Activated T-helper 17 cell treated with anti-CD3 and anti-CD28 coated beads, Interleukin-2, amount 50 U/mL, for 72 hours (primary cell): ENCODE measurements around the gene CCDC154. TPM values are rescaled to one million over a fixed set of nuclear protein-coding genes. Genes with fewer than 3 reads are reported as not detected.

ENCODE experiments used
- ATAC-seq: fragments of 150-1000 bp; cut with Tn5 transposase; replicated peaks from 2 replicates; pipeline ENCODE4 v1.10.0; 2021; ENCODE audit warnings: mild to moderate bottlenecking, moderate library complexity
- H3K27ac Mint-ChIP-seq: one replicate; pipeline ENCODE4 v1.8.0; 2022; ENCODE audit warnings: mixed read lengths
- H3K27me3 Mint-ChIP-seq: one replicate; pipeline ENCODE4 v1.8.0; 2022; ENCODE audit warnings: mixed read lengths
- H3K36me3 Mint-ChIP-seq: one replicate; pipeline ENCODE4 v1.8.0; 2022; ENCODE audit warnings: low read depth, mild to moderate bottlenecking, mixed read lengths
- H3K4me1 Mint-ChIP-seq: one replicate; pipeline ENCODE4 v1.8.0; 2022; ENCODE audit warnings: mixed read lengths
- H3K4me3 Mint-ChIP-seq: one replicate; pipeline ENCODE4 v1.8.0; 2022; ENCODE audit warnings: mild to moderate bottlenecking, mixed read lengths
- H3K9me3 Mint-ChIP-seq: one replicate; pipeline ENCODE4 v1.8.0; 2022; ENCODE audit warnings: mixed read lengths
- total RNA-seq, 2 donors: library from RNA; stranded (reverse); gene quantifications; one replicate each; pipeline ENCODE4 v1.2.3, GENCODE V29; 2022

CCDC154 gene
- total RNA-seq, 2 donors from 2014 or later = 2.1 to 3.7 TPM

GRCh38 chr16:1408171-1408837 is 36.1 kb downstream of the CCDC154 start:
- Mint-ChIP-seq H3K4me1 (no peaks in the 10 kb centered on the region), H3K27me3 (no peaks in the 10 kb centered on the region), H3K36me3 (peaks cover 42% of the 10 kb centered on the region), H3K27ac (no peak overlapping the region), H3K9me3 (no peaks in the 10 kb centered on the region), H3K4me3 (peak overlapping the region; percentile 56)
- ATAC-seq = peak; percentile 96

GRCh38 chr16:1407753-1408152 is 36.6 kb downstream of the CCDC154 start:
- ATAC-seq = no peak
- Mint-ChIP-seq H3K36me3 (peaks cover 45% of the 10 kb centered on the region), H3K4me1 (no peaks in the 10 kb centered on the region), H3K4me3 (peak overlapping the region; percentile 56), H3K9me3 (no peaks in the 10 kb centered on the region), H3K27me3 (no peaks in the 10 kb centered on the region), H3K27ac (no peak overlapping the region)

DNA sequence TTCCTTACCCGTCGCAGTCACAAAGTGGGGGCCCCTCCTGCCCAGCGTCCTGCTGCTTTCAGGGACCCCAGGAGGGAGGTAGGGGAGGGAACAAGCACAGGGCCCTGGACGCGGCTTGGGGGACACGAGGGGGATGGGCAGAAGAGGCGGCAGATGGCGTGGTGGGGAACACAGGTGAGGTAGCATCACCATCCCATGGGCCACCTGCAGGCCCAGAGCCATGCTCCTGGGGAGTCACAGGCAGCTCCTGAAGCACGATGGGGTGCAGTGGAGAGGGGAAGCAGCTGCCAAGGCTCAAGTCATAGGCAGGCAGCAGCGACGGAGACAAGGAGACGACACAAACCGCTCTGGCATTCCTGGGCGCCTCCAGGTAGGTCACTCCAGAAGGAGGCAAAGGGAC is 40.6 kb downstream of the CCDC154 start:
- Mint-ChIP-seq H3K27me3 (no peaks in the 10 kb centered on the region), H3K4me3 (no peak overlapping the region), H3K9me3 (no peaks in the 10 kb centered on the region), H3K27ac (no peak overlapping the region), H3K36me3 (peaks cover 63% of the 10 kb centered on the region), H3K4me1 (no peaks in the 10 kb centered on the region)
- ATAC-seq = no peak

GRCh38 chr16:1403036-1403435 is 41.3 kb downstream of the CCDC154 start:
- H3K4me3 Mint-ChIP-seq = no peak overlapping the region
- H3K27me3 Mint-ChIP-seq = no peaks in the 10 kb centered on the region
- no peak for ATAC-seq
- no peaks in the 10 kb centered on the region for H3K4me1 Mint-ChIP-seq
- no peak overlapping the region for H3K27ac Mint-ChIP-seq
- H3K36me3 Mint-ChIP-seq = peaks cover 70% of the 10 kb centered on the region
- H3K9me3 Mint-ChIP-seq = no peaks in the 10 kb centered on the region

- no peak for ATAC-seq
- Mint-ChIP-seq H3K36me3 (peaks cover 66% of the 10 kb centered on the region), H3K4me1 (no peaks in the 10 kb centered on the region), H3K27me3 (no peaks in the 10 kb centered on the region), H3K4me3 (no peak overlapping the region), H3K9me3 (no peaks in the 10 kb centered on the region), H3K27ac (no peak overlapping the region)
Observed at GRCh38 chr16:1401758-1402154, 42.6 kb downstream of the CCDC154 start.

DNA sequence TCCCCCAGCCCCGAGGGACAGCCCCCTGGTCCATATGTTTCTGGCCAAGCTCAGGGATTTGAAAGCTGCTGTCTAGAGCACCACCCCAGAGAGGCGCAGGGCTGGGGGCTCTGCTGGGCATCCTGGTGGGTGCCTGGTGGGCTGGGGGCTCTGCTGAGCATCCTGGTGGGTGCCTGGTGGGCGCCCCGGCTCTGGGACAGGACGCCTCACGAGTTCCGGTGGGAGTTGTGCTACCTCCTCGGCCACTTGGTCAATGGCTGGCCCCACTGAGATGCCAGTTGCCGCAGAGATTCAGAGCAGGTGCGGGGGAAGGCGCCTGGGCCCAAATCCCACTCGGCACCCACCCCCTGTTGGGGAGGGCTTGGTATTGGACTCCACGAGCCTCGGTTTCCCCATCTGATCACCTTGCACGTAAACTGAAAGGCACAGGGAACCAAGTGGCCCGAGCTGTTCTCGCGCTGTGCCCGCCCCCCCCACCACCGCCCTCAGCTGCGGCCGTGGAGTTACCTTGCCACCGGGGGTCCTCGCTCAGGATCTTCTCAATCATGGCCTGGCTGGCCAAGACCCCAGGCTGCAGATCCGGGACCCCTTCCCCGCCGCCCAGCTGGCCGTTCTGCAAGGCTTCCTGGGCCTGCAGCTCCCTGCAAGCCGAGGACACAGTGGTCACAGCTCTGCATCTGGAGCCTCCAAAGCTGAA is 43.1 kb downstream of the CCDC154 start:
- H3K36me3 Mint-ChIP-seq = peaks cover 61% of the 10 kb centered on the region
- ATAC-seq = no peak

DNA sequence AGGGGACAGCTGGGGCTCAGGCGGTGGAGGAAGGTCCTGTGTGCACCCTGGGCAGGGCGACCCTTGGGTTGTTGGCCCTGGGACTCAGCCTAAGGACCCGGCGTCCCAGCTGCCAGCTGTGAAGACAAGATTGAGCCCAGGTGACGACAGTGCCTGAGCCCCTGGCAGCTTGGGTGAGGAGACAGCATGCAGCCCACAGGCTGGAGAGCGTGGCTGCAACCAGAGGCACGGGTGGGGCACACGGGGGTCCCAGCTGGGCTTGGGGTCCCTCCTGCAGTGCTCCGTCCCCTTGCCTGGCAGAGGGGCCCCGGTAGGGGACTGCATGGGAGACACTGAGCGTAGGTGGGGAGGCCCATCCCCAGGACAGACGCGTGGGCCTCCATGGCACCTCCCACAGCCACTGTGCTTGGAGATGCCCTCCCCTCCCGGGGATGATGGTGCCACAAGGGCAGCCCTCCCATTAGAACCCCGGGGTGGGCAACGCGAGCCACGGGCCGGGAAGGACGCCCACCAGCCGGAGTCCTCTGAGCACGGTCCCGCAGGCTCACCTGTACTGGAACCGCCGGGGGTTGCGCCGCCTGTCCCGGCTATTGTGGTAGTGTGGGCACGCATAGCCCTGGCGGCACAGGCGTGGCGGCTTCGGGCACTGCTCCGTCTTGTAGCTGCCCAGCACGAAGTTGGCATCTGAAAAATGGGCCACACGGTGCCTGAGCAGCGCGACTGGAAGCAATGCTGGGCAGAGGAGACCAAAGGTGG is 45.4 kb downstream of the CCDC154 start:
- H3K36me3 Mint-ChIP-seq = peaks cover 53% of the 10 kb centered on the region
- H3K4me3 Mint-ChIP-seq = no peak overlapping the region
- no peak for ATAC-seq
- H3K27ac Mint-ChIP-seq = no peak overlapping the region
- H3K9me3 Mint-ChIP-seq = no peaks in the 10 kb centered on the region
- no peaks in the 10 kb centered on the region for H3K4me1 Mint-ChIP-seq
- H3K27me3 Mint-ChIP-seq = no peaks in the 10 kb centered on the region

More for the DNA sequence above, 43.1 kb downstream of the CCDC154 start:
- Mint-ChIP-seq H3K4me3 (no peak overlapping the region), H3K9me3 (no peaks in the 10 kb centered on the region), H3K27me3 (no peaks in the 10 kb centered on the region), H3K4me1 (no peaks in the 10 kb centered on the region), H3K27ac (no peak overlapping the region)

DNA sequence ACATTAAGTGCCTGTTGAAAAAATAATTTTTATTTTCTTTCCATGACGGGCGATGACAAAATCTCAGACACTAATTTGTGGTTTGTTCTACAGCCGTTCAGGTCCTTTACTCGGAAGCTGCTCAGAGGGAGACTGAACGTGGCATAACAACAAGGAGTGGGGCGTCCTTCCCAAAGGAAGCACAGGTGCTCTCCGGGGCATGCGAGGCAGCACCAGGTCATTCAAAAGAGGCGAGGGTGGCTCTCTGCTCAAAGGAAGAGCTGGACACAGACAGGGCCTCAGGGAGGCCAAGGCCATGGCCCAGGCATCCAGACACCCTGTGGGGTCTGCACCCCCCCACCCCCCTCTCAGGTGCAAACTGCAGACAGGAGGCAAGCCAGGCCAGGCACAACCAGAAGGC is 46.0 kb downstream of the CCDC154 start:
- no peak for ATAC-seq
- peaks cover 50% of the 10 kb centered on the region for H3K36me3 Mint-ChIP-seq
- no peaks in the 10 kb centered on the region for H3K9me3 Mint-ChIP-seq
- H3K4me1 Mint-ChIP-seq = no peaks in the 10 kb centered on the region
- H3K27ac Mint-ChIP-seq = no peak overlapping the region
- H3K27me3 Mint-ChIP-seq = no peaks in the 10 kb centered on the region
- no peak overlapping the region for H3K4me3 Mint-ChIP-seq

DNA sequence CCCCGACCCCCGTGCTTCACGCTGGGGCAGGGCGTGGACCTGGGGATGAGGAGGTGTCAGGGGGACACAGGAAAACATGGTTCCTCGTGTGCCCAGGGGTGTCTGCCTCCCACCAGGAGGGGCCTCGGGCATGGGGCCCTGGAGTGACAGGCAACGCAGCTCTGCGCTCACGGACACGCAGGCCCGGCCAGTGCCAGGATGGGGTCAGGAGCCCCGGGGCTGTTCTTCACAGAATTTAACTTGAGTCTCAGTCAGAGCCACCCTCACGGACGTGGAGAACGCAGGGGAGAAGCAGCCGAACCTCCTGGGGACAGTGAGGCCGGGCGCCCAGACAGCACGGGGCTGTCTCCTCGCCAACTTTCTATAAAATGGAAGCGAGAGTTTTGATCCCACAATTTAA is 46.6 kb downstream of the CCDC154 start:
- Mint-ChIP-seq H3K4me1 (no peaks in the 10 kb centered on the region), H3K9me3 (no peaks in the 10 kb centered on the region), H3K27me3 (no peaks in the 10 kb centered on the region), H3K27ac (no peak overlapping the region), H3K36me3 (peaks cover 48% of the 10 kb centered on the region), H3K4me3 (no peak overlapping the region)
- no peak for ATAC-seq

DNA sequence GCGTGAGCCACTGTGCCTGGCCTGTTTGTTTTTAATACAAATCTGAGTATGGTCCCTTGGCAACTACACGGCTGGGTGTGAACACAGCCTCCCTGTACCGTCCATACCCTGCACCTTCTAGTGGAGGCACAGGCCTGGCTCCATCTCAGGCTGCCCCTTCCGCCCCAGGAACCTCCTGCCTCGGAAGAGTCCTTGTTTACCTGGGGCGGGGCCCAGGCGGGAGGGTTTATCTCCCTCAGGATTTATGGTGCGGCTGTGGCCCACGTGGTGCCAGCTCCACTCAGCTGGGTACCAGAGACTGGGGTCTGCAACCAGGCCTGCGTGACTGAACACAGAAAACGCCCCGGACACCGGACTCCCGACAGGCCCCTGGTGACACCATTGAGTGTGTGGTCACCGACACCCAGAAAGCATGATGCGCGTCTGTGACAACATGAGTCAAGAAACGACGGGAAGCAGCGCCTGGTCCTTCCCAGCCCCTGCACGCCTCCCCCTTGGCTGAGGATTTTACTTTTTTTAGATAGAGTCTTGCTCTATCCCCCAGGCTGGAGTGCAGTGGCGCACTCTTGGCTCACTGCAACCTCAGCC is 48.8 kb downstream of the CCDC154 start:
- Mint-ChIP-seq H3K4me3 (no peak overlapping the region), H3K9me3 (no peaks in the 10 kb centered on the region), H3K27ac (no peak overlapping the region), H3K4me1 (no peaks in the 10 kb centered on the region), H3K27me3 (no peaks in the 10 kb centered on the region), H3K36me3 (peaks cover 41% of the 10 kb centered on the region)
- ATAC-seq = no peak

- no peaks in the 10 kb centered on the region for H3K4me1 Mint-ChIP-seq
- no peaks in the 10 kb centered on the region for H3K27me3 Mint-ChIP-seq
- no peaks in the 10 kb centered on the region for H3K9me3 Mint-ChIP-seq
- ATAC-seq = no peak
- no peak overlapping the region for H3K4me3 Mint-ChIP-seq
- peaks cover 38% of the 10 kb centered on the region for H3K36me3 Mint-ChIP-seq
- no peak overlapping the region for H3K27ac Mint-ChIP-seq
Observed at GRCh38 chr16:1394367-1394951, 49.9 kb downstream of the CCDC154 start.

GRCh38 chr16:1393613-1394176 is 50.7 kb downstream of the CCDC154 start:
- Mint-ChIP-seq H3K9me3 (no peaks in the 10 kb centered on the region), H3K27me3 (no peaks in the 10 kb centered on the region), H3K27ac (no peak overlapping the region), H3K4me1 (no peaks in the 10 kb centered on the region), H3K36me3 (peaks cover 31% of the 10 kb centered on the region), H3K4me3 (no peak overlapping the region)
- no peak for ATAC-seq

DNA sequence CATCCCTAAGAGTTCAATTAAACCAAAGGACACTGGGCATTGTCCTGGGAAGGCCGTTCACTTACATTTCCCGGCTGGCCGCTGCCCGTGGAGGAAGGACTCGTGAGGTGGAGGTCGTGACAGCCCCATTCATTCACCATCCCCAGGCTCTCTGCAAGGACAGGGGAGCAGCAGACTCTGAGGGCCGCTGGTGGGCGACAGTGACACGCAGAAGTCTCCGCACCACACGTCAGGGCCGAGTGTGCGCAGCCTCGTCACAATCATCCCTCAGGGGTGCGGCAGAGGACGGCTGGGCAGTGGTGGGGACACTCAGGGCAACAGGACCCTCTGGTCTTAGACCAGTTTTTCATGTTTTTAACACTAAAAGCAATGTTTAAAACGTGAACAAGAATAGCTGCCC is 51.5 kb downstream of the CCDC154 start:
- Mint-ChIP-seq H3K9me3 (no peaks in the 10 kb centered on the region), H3K4me1 (no peaks in the 10 kb centered on the region), H3K36me3 (peaks cover 24% of the 10 kb centered on the region), H3K4me3 (no peak overlapping the region), H3K27me3 (no peaks in the 10 kb centered on the region), H3K27ac (no peak overlapping the region)
- ATAC-seq = no peak

- Mint-ChIP-seq H3K9me3 (no peaks in the 10 kb centered on the region), H3K36me3 (peaks cover 24% of the 10 kb centered on the region), H3K4me1 (no peaks in the 10 kb centered on the region), H3K27me3 (no peaks in the 10 kb centered on the region), H3K27ac (no peak overlapping the region), H3K4me3 (no peak overlapping the region)
- no peak for ATAC-seq
Observed at GRCh38 chr16:1390239-1390779, 54.0 kb downstream of the CCDC154 start.
